HFFc6 (cell line): ENCODE measurements around the gene ITGA8. TPM values are rescaled to one million over a fixed set of nuclear protein-coding genes. Genes with fewer than 3 reads are reported as not detected.

Experiments used
- DNase-seq: peaks from one replicate; pipeline ENCODE4 v3.0.0-alpha.2; 2018
- H3K27ac Mint-ChIP-seq: 2 replicates; pipeline ENCODE4 v1.8.0; 2020; ENCODE audit warnings: mild to moderate bottlenecking, mixed read lengths
- H3K27me3 Mint-ChIP-seq: 2 replicates; pipeline ENCODE4 v1.8.0; 2021; ENCODE audit warnings: mild to moderate bottlenecking, moderate library complexity, mixed read lengths; ENCODE audit not compliant: insufficient read depth
- H3K36me3 Mint-ChIP-seq: 2 replicates; pipeline ENCODE4 v1.8.0; 2021; ENCODE audit warnings: low read depth, mixed read lengths
- H3K4me1 Mint-ChIP-seq: 2 replicates; pipeline ENCODE4 v1.8.0; 2020; ENCODE audit warnings: low read depth, mixed read lengths
- H3K4me3 Mint-ChIP-seq: 2 replicates; pipeline ENCODE4 v1.8.0; 2020; ENCODE audit warnings: mild to moderate bottlenecking, moderate library complexity, mixed read lengths
- H3K9me3 Mint-ChIP-seq: 2 replicates; pipeline ENCODE4 v1.8.0; 2020; ENCODE audit warnings: mild to moderate bottlenecking, mixed read lengths
- total RNA-seq, 6 experiments: library from RNA; stranded (reverse); fragmentation: NEBNext Ultra II Directional; extraction: Animal tissue kit (Norgen Biotek cat#: 25700); gene quantifications; 2 replicates in 1 of 6; 3 replicates in 5 of 6; pipeline ENCODE4 v1.2.3, GENCODE V29; 2021
- TF ChIP-seq, protein P1 (sequence below): fragments of 200-600 bp; sonication (generic); IDR thresholded peaks from 2 replicates; pipeline ENCODE4 v1.5.0; 2021; ENCODE audit warnings: antibody characterized with exemption, mild to moderate bottlenecking

The ITGA8 gene
- total RNA-seq, 6 experiments from 2014 or later: not detected

DNA sequence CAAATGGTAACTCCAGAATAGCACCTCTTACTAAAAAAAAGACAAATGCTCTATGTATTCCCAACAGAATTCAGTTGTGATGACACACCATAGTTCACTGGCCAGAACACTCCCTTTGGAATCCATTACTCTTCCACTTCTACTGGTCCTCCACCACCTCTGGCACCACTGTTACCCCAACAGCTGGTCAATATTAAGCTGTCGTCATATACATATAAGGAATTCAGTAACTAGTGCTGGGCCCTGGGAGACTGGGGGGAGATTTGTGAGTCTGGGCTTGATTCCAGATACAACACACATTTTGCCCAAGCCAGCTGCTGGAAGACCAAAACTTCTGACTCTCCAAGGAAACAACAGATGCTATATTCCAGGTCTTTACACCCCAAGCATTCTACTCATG is 26.0 kb upstream of the ITGA8 start:
- Mint-ChIP-seq H3K4me1 (no peaks in the 10 kb centered on the region), H3K4me3 (no peak overlapping the region), H3K27ac (no peak overlapping the region), H3K27me3 (peaks cover 10% of the 10 kb centered on the region), H3K36me3 (no peaks in the 10 kb centered on the region), H3K9me3 (no peaks in the 10 kb centered on the region)
- TF ChIP-seq, protein P1, sequence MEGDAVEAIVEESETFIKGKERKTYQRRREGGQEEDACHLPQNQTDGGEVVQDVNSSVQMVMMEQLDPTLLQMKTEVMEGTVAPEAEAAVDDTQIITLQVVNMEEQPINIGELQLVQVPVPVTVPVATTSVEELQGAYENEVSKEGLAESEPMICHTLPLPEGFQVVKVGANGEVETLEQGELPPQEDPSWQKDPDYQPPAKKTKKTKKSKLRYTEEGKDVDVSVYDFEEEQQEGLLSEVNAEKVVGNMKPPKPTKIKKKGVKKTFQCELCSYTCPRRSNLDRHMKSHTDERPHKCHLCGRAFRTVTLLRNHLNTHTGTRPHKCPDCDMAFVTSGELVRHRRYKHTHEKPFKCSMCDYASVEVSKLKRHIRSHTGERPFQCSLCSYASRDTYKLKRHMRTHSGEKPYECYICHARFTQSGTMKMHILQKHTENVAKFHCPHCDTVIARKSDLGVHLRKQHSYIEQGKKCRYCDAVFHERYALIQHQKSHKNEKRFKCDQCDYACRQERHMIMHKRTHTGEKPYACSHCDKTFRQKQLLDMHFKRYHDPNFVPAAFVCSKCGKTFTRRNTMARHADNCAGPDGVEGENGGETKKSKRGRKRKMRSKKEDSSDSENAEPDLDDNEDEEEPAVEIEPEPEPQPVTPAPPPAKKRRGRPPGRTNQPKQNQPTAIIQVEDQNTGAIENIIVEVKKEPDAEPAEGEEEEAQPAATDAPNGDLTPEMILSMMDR: no peak
- no peak for DNase-seq

DNA sequence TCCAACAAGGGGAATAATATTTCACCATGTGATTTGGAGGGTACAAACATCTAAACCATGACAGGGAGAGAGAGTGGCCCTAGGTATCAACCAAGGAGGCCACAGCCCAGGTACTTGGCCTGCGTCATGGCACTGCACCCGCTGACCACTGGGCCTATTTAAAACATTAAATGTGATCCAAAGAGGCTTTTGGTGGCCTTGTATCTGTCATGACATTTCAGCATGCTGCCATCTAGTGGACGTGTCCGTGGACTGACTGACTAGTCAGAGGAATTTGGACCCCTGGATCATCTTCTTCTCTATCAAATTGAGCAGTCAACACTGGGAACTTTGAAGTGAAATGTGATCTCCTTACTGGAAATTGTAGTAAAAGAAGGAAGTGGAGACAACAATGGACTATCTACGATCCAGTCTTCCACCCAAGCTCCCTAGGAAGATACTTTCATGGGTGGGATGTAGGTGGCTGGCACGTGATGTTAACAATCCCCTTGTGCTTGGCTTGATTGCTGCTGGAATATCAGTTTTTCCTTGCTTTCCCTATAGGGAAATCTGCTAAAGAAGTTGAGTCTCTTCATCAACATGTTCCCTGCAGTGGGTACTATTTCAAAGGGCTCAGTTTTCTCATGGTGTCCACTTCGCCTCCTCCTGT is 24.6 kb upstream of the ITGA8 start:
- peak; percentile 45 for DNase-seq
- TF ChIP-seq, protein P1: peak; percentile 86
- Mint-ChIP-seq H3K4me1 (no peaks in the 10 kb centered on the region), H3K36me3 (no peaks in the 10 kb centered on the region), H3K4me3 (no peak overlapping the region), H3K9me3 (no peaks in the 10 kb centered on the region), H3K27me3 (peaks cover 14% of the 10 kb centered on the region), H3K27ac (no peak overlapping the region)

DNA sequence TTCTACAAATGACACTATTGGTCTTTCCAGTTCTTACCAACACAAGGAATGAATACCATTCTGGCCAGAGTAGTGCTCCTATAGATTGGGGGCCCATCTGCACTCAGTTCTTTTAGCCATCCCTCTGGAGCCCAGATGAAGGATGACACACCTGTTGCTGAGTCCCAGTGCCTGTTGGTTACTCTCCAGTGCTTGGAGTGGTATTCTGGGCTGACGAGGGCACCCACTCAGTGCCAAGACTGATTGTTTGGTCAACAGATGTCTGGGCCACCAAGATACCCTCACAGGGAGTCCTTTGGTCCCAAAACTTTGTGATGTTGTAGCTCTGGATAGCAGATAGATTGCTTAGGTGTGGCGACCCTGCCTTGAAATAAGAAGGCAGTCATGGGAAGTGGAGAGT is 23.7 kb upstream of the ITGA8 start:
- TF ChIP-seq, protein P1: no peak
- H3K36me3 Mint-ChIP-seq: no peaks in the 10 kb centered on the region
- peaks cover 20% of the 10 kb centered on the region for H3K27me3 Mint-ChIP-seq

DNA sequence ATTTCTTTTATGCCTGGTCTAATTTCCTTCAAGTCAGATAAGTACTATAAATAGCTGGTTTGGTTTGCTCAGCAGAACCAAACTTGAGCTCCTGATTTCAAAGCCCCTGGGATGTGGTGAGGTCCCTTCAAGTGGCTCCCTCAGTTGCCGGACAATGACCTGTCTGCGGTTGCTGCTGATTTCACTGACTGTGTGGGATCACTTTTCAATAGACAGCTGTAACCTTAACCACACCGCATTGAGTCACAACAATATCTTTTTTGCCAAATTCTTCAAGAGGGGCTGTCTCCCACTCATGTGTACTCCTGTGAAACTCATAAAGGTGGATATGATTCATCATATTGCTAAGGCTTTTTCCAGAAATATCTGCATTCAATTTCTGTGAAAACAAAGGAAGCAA is 23.1 kb upstream of the ITGA8 start:
- Mint-ChIP-seq H3K9me3 (no peaks in the 10 kb centered on the region), H3K4me3 (no peak overlapping the region), H3K36me3 (no peaks in the 10 kb centered on the region), H3K27ac (no peak overlapping the region), H3K4me1 (no peaks in the 10 kb centered on the region), H3K27me3 (peaks cover 20% of the 10 kb centered on the region)
- TF ChIP-seq, protein P1: no peak
- no peak for DNase-seq

More for the DNA sequence above, 23.7 kb upstream of the ITGA8 start:
- Mint-ChIP-seq H3K4me3 (no peak overlapping the region), H3K4me1 (no peaks in the 10 kb centered on the region), H3K9me3 (no peaks in the 10 kb centered on the region), H3K27ac (no peak overlapping the region)
- no peak for DNase-seq

DNA sequence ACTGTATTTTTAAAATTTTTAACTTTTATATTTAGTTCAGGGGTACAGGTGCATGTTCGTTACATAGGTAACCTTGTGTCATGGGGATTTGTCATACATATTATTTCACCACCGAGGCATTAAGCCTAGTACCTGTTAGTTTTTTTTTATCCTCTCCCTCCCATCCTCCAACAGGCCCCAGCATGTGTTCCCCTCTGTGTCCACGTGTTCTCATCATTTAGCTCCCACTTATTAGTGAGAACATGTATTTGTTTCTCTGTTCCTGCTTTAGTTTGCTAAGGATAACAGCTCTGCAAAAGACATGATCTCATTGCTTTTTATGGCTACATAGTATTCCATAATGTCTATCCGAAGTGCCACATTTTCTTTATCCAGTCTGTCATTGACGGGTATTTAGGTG is 22.4 kb upstream of the ITGA8 start:
- H3K36me3 Mint-ChIP-seq: no peaks in the 10 kb centered on the region
- no peaks in the 10 kb centered on the region for H3K4me1 Mint-ChIP-seq

More for the DNA sequence above, 22.4 kb upstream of the ITGA8 start:
- H3K27me3 Mint-ChIP-seq: peaks cover 20% of the 10 kb centered on the region
- no peaks in the 10 kb centered on the region for H3K9me3 Mint-ChIP-seq
- no peak overlapping the region for H3K4me3 Mint-ChIP-seq
- DNase-seq: no peak
- no peak overlapping the region for H3K27ac Mint-ChIP-seq
- TF ChIP-seq, protein P1: no peak
